HepG2 (cell line): ENCODE results near the gene SNX27. TPM values are rescaled to one million over a fixed set of nuclear protein-coding genes. Genes with fewer than 3 reads are reported as not detected.

Experiments
- ATAC-seq: fragments of 200-7000 bp; cut with Tn5 transposase; 3 replicates; pipeline ENCODE4 v1.9.1; 2020; ENCODE audit warnings: mild to moderate bottlenecking, moderate library complexity
- BruUV-seq: library from RNA; stranded (reverse); fragments of 400-500 nt; replicated peaks from 2 replicates; lab custom pipeline; 2021; lab: Mats Ljungman, UMichigan
- CTCF ChIA-PET: fragments of 300-600 bp; formaldehyde crosslinking; extraction: SDS; loops from one replicate; lab custom pipeline; 2021; ENCODE audit warnings: low total read pairs, inconsistent platforms, low intra/inter-chr PET ratio; lab: Yijun Ruan, JAX
- POLR2A ChIA-PET: fragments of 350-600 bp; sonication (Branson Sonifier 250); formaldehyde crosslinking; loops from one replicate; lab custom pipeline; 2020; ENCODE audit warnings: antibody characterized with exemption, inconsistent platforms; lab: Yijun Ruan, JAX
- DNase-seq: peaks from one replicate; pipeline ENCODE4 v3.0.0-alpha.2; 2015; ENCODE audit warnings: low spot score
- FAIRE-seq: peaks from 3 replicates; lab custom pipeline; 2011; peaks lifted over from hg19 to GRCh38; lab: Jason Lieb, UNC
- H2AFZ ChIP-seq: one replicate; pipeline ENCODE4 v1.6.1; 2011; ENCODE audit warnings: low read length, inconsistent platforms
- H3K27ac ChIP-seq: fragments of 300-600 bp; 3 replicates; pipeline ENCODE4 v1.8.0; 2011; ENCODE audit warnings: mixed run types, mild to moderate bottlenecking, mixed read lengths, low read length, inconsistent platforms; ENCODE audit not compliant: insufficient read depth; ENCODE audit errors: extremely low read length
- H3K27me3 ChIP-seq, 2 experiments: fragments of 200-600 bp in 1 of 2; 2 replicates in 1 of 2; 3 replicates in 1 of 2; pipeline versions ENCODE4 v1.6.0 to v1.8.0; 2011; ENCODE audit warnings: low read length in 2 of 2, mild to moderate bottlenecking in 2 of 2, moderate library complexity in 2 of 2, inconsistent platforms in 1 of 2; ENCODE audit not compliant: insufficient read depth in 2 of 2, control insufficient read depth in 1 of 2
- H3K36me3 ChIP-seq, 2 experiments: fragments of 200-600 bp in 1 of 2; replicated peaks in 1 of 2; 2 replicates in 1 of 2; 3 replicates in 1 of 2; pipeline versions ENCODE4 v1.5.1 to v1.8.0; 2011; ENCODE audit warnings: low read length in 2 of 2, inconsistent platforms in 1 of 2; ENCODE audit not compliant: insufficient read depth in 2 of 2, control insufficient read depth in 1 of 2
- H3K4me1 ChIP-seq: 2 replicates; pipeline ENCODE4 v1.5.1; 2012; ENCODE audit warnings: low read length, inconsistent platforms; ENCODE audit not compliant: insufficient read depth
- H3K4me2 ChIP-seq: 2 replicates; pipeline ENCODE4 v1.6.0; 2011; ENCODE audit warnings: low read depth, low read length, inconsistent platforms
- H3K4me3 ChIP-seq, 3 experiments: fragments of 200-600 bp in 1 of 3; sonication (generic), shearing (Covaris generic) in 1 of 3; replicated peaks in 1 of 3; 2 replicates each; pipeline ENCODE4 v1.5.1; 2011 to 2016; ENCODE audit warnings: low read length in 3 of 3, inconsistent platforms in 2 of 3, low read depth in 2 of 3, mild to moderate bottlenecking in 2 of 3, control low read depth in 1 of 3, mixed read lengths in 1 of 3; ENCODE audit not compliant: insufficient read depth in 1 of 3
- H3K79me2 ChIP-seq: one replicate; pipeline ENCODE4 v1.6.1; 2011; ENCODE audit warnings: low read length, inconsistent platforms; ENCODE audit not compliant: insufficient read depth
- H3K9ac ChIP-seq: 2 replicates; pipeline ENCODE4 v1.6.0; 2011; ENCODE audit warnings: mild to moderate bottlenecking, low read depth, low read length, inconsistent platforms; ENCODE audit not compliant: insufficient read depth
- H3K9me3 ChIP-seq: 2 replicates; pipeline ENCODE4 v1.5.1; 2012; ENCODE audit warnings: mild to moderate bottlenecking, low read length
- H4K20me1 ChIP-seq: 2 replicates; pipeline ENCODE4 v1.6.0; 2011; ENCODE audit warnings: inconsistent platforms, mild to moderate bottlenecking, low read length, moderate library complexity; ENCODE audit not compliant: insufficient read depth
- AHDC1 ChIP-seq: sonication (generic); formaldehyde crosslinking; IDR thresholded peaks from 2 replicates; pipeline ENCODE4 v1.5.1; 2020; ENCODE audit warnings: mild to moderate bottlenecking, missing genetic modification reagents, borderline replicate concordance
- GZF1 ChIP-seq: sonication (generic); formaldehyde crosslinking; IDR thresholded peaks from 2 replicates; pipeline ENCODE4 v1.5.1; 2020; ENCODE audit warnings: mild to moderate bottlenecking, missing genetic modification reagents
- HNRNPLL ChIP-seq: fragments of 200-400 bp; formaldehyde crosslinking; IDR thresholded peaks from 2 replicates; pipeline ENCODE4 v1.6.1; 2017; ENCODE audit warnings: mild to moderate bottlenecking, low read depth, low read length; ENCODE audit not compliant: poor library complexity, severe bottlenecking
- RFX1 ChIP-seq: fragments of 450-650 bp; IDR thresholded peaks from 2 replicates; pipeline ENCODE4 v1.6.1; 2017
- RFX3 ChIP-seq: IDR thresholded peaks from 2 replicates; pipeline ENCODE4 v1.6.1; 2016; ENCODE audit warnings: missing biosample characterization, missing genetic modification reagents
- SAP130 ChIP-seq: IDR thresholded peaks from 2 replicates; pipeline ENCODE4 v1.6.1; 2016; ENCODE audit warnings: low read depth
- YY1 ChIP-seq: IDR thresholded peaks from 2 replicates; pipeline ENCODE4 v1.6.1; 2011; ENCODE audit warnings: low read length, low read depth, moderate library complexity, mild to moderate bottlenecking; ENCODE audit not compliant: insufficient read depth, insufficient replicate concordance
- ZNF543 ChIP-seq: sonication (generic); formaldehyde crosslinking; IDR thresholded peaks from 2 replicates; pipeline ENCODE4 v1.4.0; 2020; ENCODE audit warnings: mild to moderate bottlenecking, missing genetic modification reagents
- WGBS: methylation state at CpG from one replicate; pipeline ENCODE4 v1.1.6; 2017; ENCODE audit warnings: low lambda C conversion rate; 5-methylcytosine and 5-hydroxymethylcytosine counted together
- in situ Hi-C: cut with HindIII; loops from 2 replicates; pipeline ENCODE4 v1.10.0; 2017; ENCODE audit warnings: low pct_unique_long_range_greater_than_20kb; ENCODE audit not compliant: extremely low pct_ligation_motif_present
- intact Hi-C: fragments of 100-400 bp; cut with micrococcal nuclease; formaldehyde crosslinking; loops from one replicate; pipeline ENCODE4 v1.10.0; 2022; ENCODE audit not compliant: unreplicated experiment
- polyA plus RNA-seq, 8 experiments: library from polyadenylated mRNA; depleted of rRNA in 3 of 8; stranded (reverse) in 7 of 8; unstranded in 1 of 8; fragments of >200 nt; fragmentation: Illumina TruSeq in 4 of 8; extraction: Trizol in 4 of 8; gene quantifications; 2 replicates each; pipeline versions ENCODE4 v1.2.1 to v1.2.3, GENCODE V29; 2011 to 2016; ENCODE audit warnings: low read depth in 4 of 8, missing spikeins in 1 of 8, mixed read lengths in 1 of 8; ENCODE audit not compliant: insufficient read depth in 1 of 8
- total RNA-seq, 5 experiments: library from RNA; depleted of rRNA; stranded (reverse); fragments of >200 nt; fragmentation: Illumina TruSeq; extraction: Trizol; gene quantifications; 2 replicates each; pipeline ENCODE4 v1.2.3, GENCODE V29; 2016; ENCODE audit warnings: low read depth in 1 of 5
- TF ChIP-seq, protein P1 (sequence below): sonication (generic); formaldehyde crosslinking; IDR thresholded peaks from 2 replicates; pipeline ENCODE4 v1.8.1; 2023; ENCODE audit warnings: mild to moderate bottlenecking, moderate library complexity, missing genetic modification reagents

The SNX27 gene
- total and polyA plus RNA-seq, 2 of the 13 experiments (the other 11 are each of a cell fraction or from before 2014, with no cell fraction given) = 14.4 to 17.8 TPM

- H3K9ac ChIP-seq = peak within 1 kb of the TSS; percentile 13; the same call in 1 of the 2 replicates
- in situ Hi-C loops (no loop called here), intact Hi-C loops (no loop called here)
- ChIA-PET CTCF (no interaction called here), POLR2A (interaction anchor here (1.0 kb wide), 1 partner anchor 16 kb away, joined by 5 read pairs; no protein-coding TSS in a partner anchor)
- peak within 1 kb of the TSS; percentile 90 for H3K4me2 ChIP-seq
- BruUV-seq = no TSS peak
- no peaks in the 10 kb centered on the region for H3K36me3 ChIP-seq
- TF ChIP-seq RFX1 = 0 out of 2 replicates have a peak, but pooled peaks have one; percentile 23
- TF ChIP-seq, protein P1, sequence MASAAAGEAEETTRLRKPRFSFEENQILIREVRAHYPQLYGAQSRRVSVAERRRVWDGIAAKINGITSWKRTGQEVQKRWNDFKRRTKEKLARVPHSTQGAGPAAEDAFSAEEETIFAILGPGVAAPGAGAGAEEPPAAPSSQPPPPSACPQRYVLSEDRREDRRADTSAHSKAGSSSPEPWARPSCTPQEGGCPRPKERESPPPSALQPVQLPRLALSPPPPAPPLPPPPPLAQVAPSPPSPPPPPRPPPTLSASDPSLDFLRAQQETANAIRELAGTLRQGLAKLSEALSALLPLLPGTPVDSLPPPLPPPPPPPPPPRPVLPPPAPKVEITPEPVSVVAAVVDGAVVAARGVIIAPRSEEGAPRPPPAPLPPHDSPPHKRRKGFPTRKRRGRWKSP (CRISPR knock-in tag) = 0 out of 2 replicates have a peak, but pooled peaks have one; percentile 12
- TF ChIP-seq RFX3 (CRISPR knock-in tag) = peak; percentile 66
- TF ChIP-seq GZF1 (CRISPR knock-in tag) = no peak
- TF ChIP-seq AHDC1 = no peak
- TF ChIP-seq YY1 = peak; percentile 23
- peak; percentile 66 for TF ChIP-seq HNRNPLL
- no peak for TF ChIP-seq ZNF543 (CRISPR knock-in tag)
- TF ChIP-seq SAP130 (CRISPR knock-in tag) = 0 out of 2 replicates have a peak, but pooled peaks have one; percentile 14
- H3K4me1 ChIP-seq = peaks cover 44% of the 10 kb centered on the region
- H3K27ac ChIP-seq = no peak within 1 kb of the TSS
- ATAC-seq (peak; percentile 72), DNase-seq (no peak), FAIRE-seq (no peak)
- peaks cover 3 to 35% of the 10 kb centered on the region in 2 experiments for H3K27me3 ChIP-seq
- H3K9me3 ChIP-seq = no peaks in the 10 kb centered on the region
- no peaks in the 10 kb centered on the region for H4K20me1 ChIP-seq
- no peaks in the 10 kb centered on the region for H3K79me2 ChIP-seq
- no peak within 1 kb of the TSS for H2AFZ ChIP-seq
- H3K4me3 ChIP-seq = peak within 1 kb of the TSS; percentile 35 to 57 (median 35)
- WGBS = 9% methylated on average over 19 of the region's 44 CpGs
Measured at GRCh38 chr1:151720974-151721787, 109.3 kb downstream of the SNX27 start, which contains the start of gene RIIAD1. Gene RIIAD1, plus strand, starts transcription at chr1:151721522. Its CDS starts 15 bp downstream, at chr1:151721537.
